ENCODE data around the gene SNTA1.

DNA sequence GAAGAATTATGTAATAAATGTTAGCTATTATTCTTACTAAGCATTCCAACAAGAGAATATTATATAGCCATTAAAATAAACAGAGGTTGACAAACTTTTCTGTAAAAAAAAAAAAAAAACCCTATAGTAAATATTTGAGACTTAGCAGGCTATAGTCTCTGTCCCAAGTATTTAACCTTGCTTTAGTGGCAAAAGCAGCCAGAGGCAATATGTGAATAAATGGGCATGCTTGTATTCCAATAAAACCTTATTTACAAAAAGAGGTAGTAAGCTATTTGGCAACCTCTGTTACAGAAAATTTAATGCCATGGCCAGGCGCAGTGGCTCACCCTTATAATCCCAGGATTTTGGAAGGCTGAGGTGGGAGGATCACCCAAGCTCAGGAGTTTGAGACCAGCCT, 56.9 kb downstream of the SNTA1 start:
- TF ChIP-seq, protein P1, sequence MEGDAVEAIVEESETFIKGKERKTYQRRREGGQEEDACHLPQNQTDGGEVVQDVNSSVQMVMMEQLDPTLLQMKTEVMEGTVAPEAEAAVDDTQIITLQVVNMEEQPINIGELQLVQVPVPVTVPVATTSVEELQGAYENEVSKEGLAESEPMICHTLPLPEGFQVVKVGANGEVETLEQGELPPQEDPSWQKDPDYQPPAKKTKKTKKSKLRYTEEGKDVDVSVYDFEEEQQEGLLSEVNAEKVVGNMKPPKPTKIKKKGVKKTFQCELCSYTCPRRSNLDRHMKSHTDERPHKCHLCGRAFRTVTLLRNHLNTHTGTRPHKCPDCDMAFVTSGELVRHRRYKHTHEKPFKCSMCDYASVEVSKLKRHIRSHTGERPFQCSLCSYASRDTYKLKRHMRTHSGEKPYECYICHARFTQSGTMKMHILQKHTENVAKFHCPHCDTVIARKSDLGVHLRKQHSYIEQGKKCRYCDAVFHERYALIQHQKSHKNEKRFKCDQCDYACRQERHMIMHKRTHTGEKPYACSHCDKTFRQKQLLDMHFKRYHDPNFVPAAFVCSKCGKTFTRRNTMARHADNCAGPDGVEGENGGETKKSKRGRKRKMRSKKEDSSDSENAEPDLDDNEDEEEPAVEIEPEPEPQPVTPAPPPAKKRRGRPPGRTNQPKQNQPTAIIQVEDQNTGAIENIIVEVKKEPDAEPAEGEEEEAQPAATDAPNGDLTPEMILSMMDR (conservative IDR thresholded peaks at IDR 0.05; ENCODE audit: low read length) = no peak
- no peak for TF ChIP-seq EZH2phosphoT487 (IDR thresholded peaks at IDR 0.05; ENCODE audit: borderline replicate concordance, low read depth, low read length)

All from OCI-LY7 (cell line).